Loucy (cell line): Measurements from ENCODE around the gene CX3CR1.

Experiments
- H2AFZ ChIP-seq: fragments of 200-600 bp; sonication (generic); 2 replicates; pipeline ENCODE4 v1.6.0; 2016; ENCODE audit warnings: antibody characterized with exemption, mild to moderate bottlenecking, low read length, moderate library complexity
- H3F3A ChIP-seq: fragments of 200-600 bp; 2 replicates; pipeline ENCODE4 v1.6.0; 2016; ENCODE audit warnings: antibody characterized with exemption, low read depth, mild to moderate bottlenecking
- H3K27me3 ChIP-seq: fragments of 200-600 bp; sonication (generic); 2 replicates; pipeline ENCODE4 v1.6.1; 2014; ENCODE audit warnings: low read length, mild to moderate bottlenecking; ENCODE audit not compliant: insufficient read depth, poor library complexity, severe bottlenecking
- H3K36me3 ChIP-seq: fragments of 200-600 bp; sonication (generic); 2 replicates; pipeline ENCODE4 v1.6.1; 2016; ENCODE audit warnings: low read length; ENCODE audit not compliant: insufficient read depth
- H3K4me1 ChIP-seq: fragments of 200-600 bp; sonication (generic); 2 replicates; pipeline ENCODE4 v1.5.1; 2014; ENCODE audit warnings: low read length, mild to moderate bottlenecking; ENCODE audit not compliant: insufficient read depth, poor library complexity, severe bottlenecking
- H3K4me2 ChIP-seq: fragments of 200-600 bp; sonication (generic); 2 replicates; pipeline ENCODE4 v1.6.0; 2014; ENCODE audit warnings: antibody characterized with exemption, low read length, low read depth, mild to moderate bottlenecking; ENCODE audit not compliant: poor library complexity, severe bottlenecking
- H3K4me3 ChIP-seq: fragments of 200-600 bp; sonication (generic); 2 replicates; pipeline ENCODE4 v1.5.1; 2014; ENCODE audit warnings: low read length, mild to moderate bottlenecking, mixed read lengths; ENCODE audit not compliant: poor library complexity, severe bottlenecking
- H3K79me2 ChIP-seq: fragments of 200-600 bp; sonication (generic); 2 replicates; pipeline ENCODE4 v1.6.1; 2014; ENCODE audit warnings: low read length; ENCODE audit not compliant: insufficient read depth
- H3K9ac ChIP-seq: fragments of 200-600 bp; sonication (generic); 2 replicates; pipeline ENCODE4 v1.6.0; 2014; ENCODE audit warnings: mild to moderate bottlenecking, low read depth, low read length, moderate library complexity; ENCODE audit not compliant: poor library complexity, severe bottlenecking
- H3K9me2 ChIP-seq: fragments of 200-600 bp; sonication (generic); replicated peaks from 2 replicates; pipeline ENCODE4 v1.6.1; 2016; ENCODE audit warnings: low read depth, low read length, mixed read lengths
- H3K9me3 ChIP-seq: fragments of 200-600 bp; sonication (generic); 2 replicates; pipeline ENCODE4 v1.6.1; 2014; ENCODE audit warnings: mild to moderate bottlenecking, antibody characterized with exemption, low read length, low read depth; ENCODE audit not compliant: insufficient read depth
- H4K20me1 ChIP-seq: fragments of 200-600 bp; sonication (generic); 2 replicates; pipeline ENCODE4 v1.6.0; 2014; ENCODE audit warnings: antibody characterized with exemption, low read length, mild to moderate bottlenecking; ENCODE audit not compliant: insufficient read depth, poor library complexity, severe bottlenecking
- CTCF ChIP-seq: fragments of 200-600 bp; sonication (generic); conservative IDR thresholded peaks from 2 replicates; pipeline ENCODE4 v1.5.1; 2014; ENCODE audit warnings: mild to moderate bottlenecking, antibody characterized with exemption, low read length
- EZH2phosphoT487 ChIP-seq: fragments of 200-600 bp; IDR thresholded peaks from 2 replicates; pipeline ENCODE4 v1.6.1; 2018; ENCODE audit warnings: antibody characterized with exemption, mild to moderate bottlenecking, moderate library complexity, borderline replicate concordance

Gene CX3CR1

GRCh38 chr3:39254806-39255449, 24.9 kb downstream of the CX3CR1 start:
- no peak overlapping the region for H3K9ac ChIP-seq
- no peaks in the 10 kb centered on the region for H3K9me3 ChIP-seq
- no peaks in the 10 kb centered on the region for H4K20me1 ChIP-seq
- H3K4me2 ChIP-seq = no peak overlapping the region
- TF ChIP-seq EZH2phosphoT487 = no peak
- no peak for TF ChIP-seq CTCF
- H3K36me3 ChIP-seq = no peaks in the 10 kb centered on the region
- no peaks in the 10 kb centered on the region for H3K79me2 ChIP-seq
- H3K4me1 ChIP-seq = peaks cover 14% of the 10 kb centered on the region
- H3K27me3 ChIP-seq = no peaks in the 10 kb centered on the region
- no peak overlapping the region for H3K4me3 ChIP-seq
- no peaks in the 10 kb centered on the region for H3F3A ChIP-seq
- H2AFZ ChIP-seq = peak overlapping the region; percentile 31; the same call in 1 of the 2 replicates
- no peaks in the 10 kb centered on the region for H3K9me2 ChIP-seq

- Histone ChIP-seq H3K9me3 (no peaks in the 10 kb centered on the region), H3K27me3 (no peaks in the 10 kb centered on the region), H3F3A (no peaks in the 10 kb centered on the region), H4K20me1 (no peaks in the 10 kb centered on the region), H3K4me3 (no peak overlapping the region), H2AFZ (no peak overlapping the region), H3K4me1 (peaks cover 11% of the 10 kb centered on the region), H3K36me3 (no peaks in the 10 kb centered on the region), H3K9me2 (no peaks in the 10 kb centered on the region), H3K4me2 (no peak overlapping the region), H3K9ac (no peak overlapping the region), H3K79me2 (no peaks in the 10 kb centered on the region)
- no peak for TF ChIP-seq CTCF
These were observed 28.3 kb downstream of the CX3CR1 start for GRCh38 chr3:39251576-39251975.

- Histone ChIP-seq H4K20me1 (no peaks in the 10 kb centered on the region), H3K36me3 (no peaks in the 10 kb centered on the region), H3K27me3 (no peaks in the 10 kb centered on the region), H3F3A (no peaks in the 10 kb centered on the region), H3K4me3 (no peak overlapping the region), H3K9me2 (no peaks in the 10 kb centered on the region), H3K9me3 (no peaks in the 10 kb centered on the region), H3K79me2 (no peaks in the 10 kb centered on the region), H3K9ac (no peak overlapping the region), H3K4me1 (peaks cover 4% of the 10 kb centered on the region), H3K4me2 (no peak overlapping the region), H2AFZ (no peak overlapping the region)
- TF ChIP-seq EZH2phosphoT487 (no peak), CTCF (no peak)
These were observed 29.6 kb downstream of the CX3CR1 start for GRCh38 chr3:39250116-39250747.
